ENCODE data around the gene USP36. TPM values are rescaled to one million over a fixed set of nuclear protein-coding genes. Genes with fewer than 3 reads are reported as not detected.

USP36 gene
- total RNA-seq, 1 experiment from 2014 or later, result 113 TPM

GRCh38 chr17:78794864-78795640 lies 45.6 kb downstream of the USP36 start:
- no peaks in the 10 kb centered on the region for H3K4me1 ChIP-seq (ENCODE audit: control insufficient read depth, insufficient read depth, low read length)
- ATAC-seq (no peak), DNase-seq (ENCODE audit: low read depth, low spot score) (no peak)
- no peak overlapping the region for H3K27ac ChIP-seq (ENCODE audit: low read length)
- TF ChIP-seq POLR2AphosphoS5 (IDR thresholded peaks at IDR 0.05; ENCODE audit: low read depth, low read length) (no peak), CTCF (IDR thresholded peaks at IDR 0.05) (no peak), SIN3A (IDR thresholded peaks at IDR 0.05; ENCODE audit: borderline replicate concordance, insufficient read depth, low read depth, low read length) (no peak), REST (IDR thresholded peaks at IDR 0.05; ENCODE audit: insufficient read depth in 1 of 2, low read depth in 2 of 2, low read length in 1 of 2) (no peak), TCF7L2 (IDR thresholded peaks at IDR 0.05; ENCODE audit: low read depth, low read length) (no peak)
- intact Hi-C loops (cut with micrococcal nuclease; ENCODE audit: unreplicated experiment), result no loop called here
- BruUV-seq (replicated peaks), result no TSS peak
- in situ Hi-C loops (cut with HindIII; ENCODE audit: low pct_unique_long_range_greater_than_20kb, low sequenced_read_pairs), result no loop called here
- H3K4me3 ChIP-seq (ENCODE audit: low read depth in 2 of 2, low read length in 2 of 2), result no peak overlapping the region
- no peaks in the 10 kb centered on the region for H3K27me3 ChIP-seq (ENCODE audit: control insufficient read depth, insufficient read depth, low read length)
- CTCF ChIA-PET, result interaction anchor here (0.7 kb wide), 1 partner anchor 200 kb away, joined by 14 read pairs; no protein-coding TSS in a partner anchor
- 0 out of 2 replicates have a peak, but pooled peaks cover 9% of the 10 kb centered on the region for H3K36me3 ChIP-seq (ENCODE audit: control insufficient read depth, insufficient read depth, low read length)
- no peaks in the 10 kb centered on the region for H3K9me3 ChIP-seq (ENCODE audit: control insufficient read depth, insufficient read depth, low read depth, low read length)
- POLR2A ChIA-PET, result no interaction called here

GRCh38 chr17:78794399-78794798 lies 46.2 kb downstream of the USP36 start:
- no peak overlapping the region for H3K27ac ChIP-seq (ENCODE audit: low read length)
- H3K36me3 ChIP-seq (ENCODE audit: control insufficient read depth, insufficient read depth, low read length), result 0 out of 2 replicates have a peak, but pooled peaks cover 9% of the 10 kb centered on the region
- ChIA-PET CTCF (interaction anchor here (0.7 kb wide), 1 partner anchor 200 kb away, joined by 14 read pairs; no protein-coding TSS in a partner anchor), POLR2A (no interaction called here)
- BruUV-seq (replicated peaks), result no TSS peak
- H3K27me3 ChIP-seq (ENCODE audit: control insufficient read depth, insufficient read depth, low read length), result no peaks in the 10 kb centered on the region
- H3K4me3 ChIP-seq (ENCODE audit: low read depth in 2 of 2, low read length in 2 of 2), result no peak overlapping the region
- no peaks in the 10 kb centered on the region for H3K4me1 ChIP-seq (ENCODE audit: control insufficient read depth, insufficient read depth, low read length)
- TF ChIP-seq TCF7L2 (IDR thresholded peaks at IDR 0.05; ENCODE audit: low read depth, low read length), result no peak
- TF ChIP-seq REST (IDR thresholded peaks at IDR 0.05; ENCODE audit: insufficient read depth in 1 of 2, low read depth in 2 of 2, low read length in 1 of 2), result no peak
- no peak for TF ChIP-seq CTCF (IDR thresholded peaks at IDR 0.05)
- no peak for TF ChIP-seq SIN3A (IDR thresholded peaks at IDR 0.05; ENCODE audit: borderline replicate concordance, insufficient read depth, low read depth, low read length)
- TF ChIP-seq POLR2AphosphoS5 (IDR thresholded peaks at IDR 0.05; ENCODE audit: low read depth, low read length), result no peak
- intact Hi-C loops (cut with micrococcal nuclease; ENCODE audit: unreplicated experiment), result no loop called here
- DNase-seq (ENCODE audit: low read depth, low spot score) (no peak), ATAC-seq (no peak)
- in situ Hi-C loops (cut with HindIII; ENCODE audit: low pct_unique_long_range_greater_than_20kb, low sequenced_read_pairs), result no loop called here
- no peaks in the 10 kb centered on the region for H3K9me3 ChIP-seq (ENCODE audit: control insufficient read depth, insufficient read depth, low read depth, low read length)
